Tibial artery (tissue), 4 donors: ENCODE data around the gene RBFOX1.

Experiments used
- DNase-seq, 2 donors: peaks; one replicate each; pipeline ENCODE4 v3.0.0-alpha.2; 2019
- H3K27ac ChIP-seq, 2 donors: fragments of 200-600 bp; sonication (generic) in 1 of 2; 1 replicate in 1 of 2; 2 replicates in 1 of 2; pipeline ENCODE4 v1.5.1; 2018 to 2019; ENCODE audit warnings: mild to moderate bottlenecking in 1 of 2
- H3K27me3 ChIP-seq, 2 donors: fragments of 200-600 bp; sonication (generic) in 1 of 2; one replicate each; pipeline versions ENCODE4 v1.5.1 to v1.6.0; 2016 to 2019
- H3K36me3 ChIP-seq, 3 donors: fragments of 200-600 bp; sonication (generic) in 2 of 3; one replicate each; pipeline ENCODE4 v1.5.1; 2016 to 2019; ENCODE audit warnings: mild to moderate bottlenecking in 2 of 3
- H3K4me1 ChIP-seq, 4 donors: fragments of 200-600 bp; sonication (generic) in 2 of 4; 1 replicate in 3 of 4; 2 replicates in 1 of 4; pipeline ENCODE4 v1.5.1; 2016 to 2019
- H3K4me3 ChIP-seq, 2 donors: fragments of 200-600 bp; sonication (generic) in 1 of 2; 1 replicate in 1 of 2; 2 replicates in 1 of 2; pipeline ENCODE4 v1.5.1; 2018 to 2019; ENCODE audit warnings: mild to moderate bottlenecking in 2 of 2
- H3K9me3 ChIP-seq, 3 donors: fragments of 200-600 bp; sonication (generic) in 1 of 3; one replicate each; pipeline ENCODE4 v1.5.1; 2016 to 2019
- CTCF ChIP-seq, 2 experiments: fragments of 200-600 bp in 1 of 2; fragments of 450-650 bp in 1 of 2; IDR thresholded peaks; one replicate each; pipeline ENCODE4 v1.5.1; 2017 to 2019; ENCODE audit warnings: antibody characterized with exemption in 2 of 2, mild to moderate bottlenecking in 1 of 2, moderate library complexity in 1 of 2
- intact Hi-C: fragments of 100-400 bp; cut with DNase I; formaldehyde crosslinking; loops from one replicate; pipeline ENCODE4 v1.15.0; 2023; ENCODE audit warnings: low total_unique reads

RBFOX1 gene

GRCh38 chr16:7577588-7577987, 244.9 kb downstream of the RBFOX1 start:
- DNase-seq, result no peak
- intact Hi-C loops, result no loop called here
- H3K36me3 ChIP-seq, result no peaks in the 10 kb centered on the region
- TF ChIP-seq CTCF (IDR thresholded peaks at IDR 0.05), result no peak
- H3K4me3 ChIP-seq, result no peak overlapping the region
- no peaks in the 10 kb centered on the region for H3K27me3 ChIP-seq
- no peak overlapping the region for H3K27ac ChIP-seq
- no peaks in the 10 kb centered on the region for H3K4me1 ChIP-seq
- H3K9me3 ChIP-seq, result no peaks in the 10 kb centered on the region

DNA sequence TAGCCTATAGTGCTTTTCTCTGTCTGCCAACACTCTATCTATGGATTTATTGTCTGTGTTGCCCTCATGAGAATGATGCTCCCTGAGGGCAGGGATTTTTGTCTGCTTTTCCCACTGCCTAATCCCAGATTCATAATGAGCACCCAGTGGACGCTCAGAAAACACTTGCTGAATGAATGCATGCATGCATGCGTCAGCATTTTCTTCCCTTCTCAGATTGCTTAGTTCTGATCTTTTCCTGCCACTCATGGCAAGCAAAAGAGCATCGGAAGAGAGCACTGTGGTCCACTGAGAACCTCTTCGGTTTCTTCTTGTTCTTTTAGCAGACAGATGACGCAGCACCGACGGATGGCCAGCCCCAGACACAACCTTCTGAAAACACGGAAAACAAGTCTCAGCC, 246.8 kb downstream of the RBFOX1 start:
- no peaks in the 10 kb centered on the region for H3K36me3 ChIP-seq
- H3K27me3 ChIP-seq, result no peaks in the 10 kb centered on the region
- no peak overlapping the region for H3K27ac ChIP-seq
- H3K9me3 ChIP-seq, result no peaks in the 10 kb centered on the region
- no peak overlapping the region for H3K4me3 ChIP-seq
- intact Hi-C loops, result no loop called here
- TF ChIP-seq CTCF (IDR thresholded peaks at IDR 0.05), result no peak
- H3K4me1 ChIP-seq, result no peaks in the 10 kb centered on the region
- DNase-seq, result no peak

- Histone ChIP-seq H3K27ac (no peak overlapping the region), H3K36me3 (no peaks in the 10 kb centered on the region), H3K4me3 (no peak overlapping the region), H3K4me1 (no peaks in the 10 kb centered on the region), H3K9me3 (no peaks in the 10 kb centered on the region), H3K27me3 (no peaks in the 10 kb centered on the region)
- TF ChIP-seq CTCF (IDR thresholded peaks at IDR 0.05), result no peak
- DNase-seq, result no peak
- intact Hi-C loops, result no loop called here
Measured at GRCh38 chr16:7581175-7581574, 248.5 kb downstream of the RBFOX1 start.

- Histone ChIP-seq H3K27ac (no peak overlapping the region), H3K36me3 (no peaks in the 10 kb centered on the region), H3K4me3 (no peak overlapping the region), H3K9me3 (no peaks in the 10 kb centered on the region), H3K27me3 (no peaks in the 10 kb centered on the region), H3K4me1 (no peaks in the 10 kb centered on the region)
- DNase-seq, result no peak
- intact Hi-C loops, result no loop called here
- TF ChIP-seq CTCF (IDR thresholded peaks at IDR 0.05), result no peak
Measured at GRCh38 chr16:7583396-7583795, 250.8 kb downstream of the RBFOX1 start.

GRCh38 chr16:7584561-7584960, 251.9 kb downstream of the RBFOX1 start:
- Histone ChIP-seq H3K36me3 (no peaks in the 10 kb centered on the region), H3K4me1 (no peaks in the 10 kb centered on the region), H3K9me3 (no peaks in the 10 kb centered on the region), H3K4me3 (no peak overlapping the region), H3K27ac (no peak overlapping the region), H3K27me3 (no peaks in the 10 kb centered on the region)
- intact Hi-C loops, result no loop called here
- no peak for TF ChIP-seq CTCF (IDR thresholded peaks at IDR 0.05)
- no peak for DNase-seq

- Histone ChIP-seq H3K9me3 (no peaks in the 10 kb centered on the region), H3K27me3 (no peaks in the 10 kb centered on the region), H3K4me3 (no peak overlapping the region), H3K4me1 (no peaks in the 10 kb centered on the region), H3K27ac (no peak overlapping the region), H3K36me3 (no peaks in the 10 kb centered on the region)
- intact Hi-C loops, result no loop called here
- no peak for DNase-seq
- no peak for TF ChIP-seq CTCF (IDR thresholded peaks at IDR 0.05)
Measured at GRCh38 chr16:7585705-7586104, 253.1 kb downstream of the RBFOX1 start.
